ENCODE measurements around the gene PSG4. TPM values are rescaled to one million over a fixed set of nuclear protein-coding genes. Genes with fewer than 3 reads are reported as not detected.

PSG4 gene
- 0.47 and 1.2 TPM in 2 replicates for total RNA-seq

GRCh38 chr19:43205471-43206105 is at the start of gene PSG4:
PSG4 (minus strand) TSS chr19:43205638; CDS start chr19:43205536, 102 bp downstream.

GRCh38 chr19:43186311-43186935 is 19.0 kb downstream of the PSG4 start, which contains the start of gene PSG5:
PSG5 (minus strand) TSS chr19:43186536; CDS start chr19:43186405, 131 bp downstream.

Other genes starting within 250 kb of the PSG4 start
- gene PSG11, start 179.2 kb downstream of the PSG4 start, total RNA-seq = not detected in 2 replicates
- not detected in 2 replicates for gene PSG2, start 122.9 kb downstream of the PSG4 start, total RNA-seq
- 0.81 TPM in 1 of 2 replicates, not detected in the other for gene PSG5, start 19.1 kb downstream of the PSG4 start, total RNA-seq
- gene PSG9, start 63.9 kb upstream of the PSG4 start, total RNA-seq = 0.09 TPM in 1 of 2 replicates, not detected in the other
- 0.09 and 0.19 TPM in 2 replicates for gene CD177, start 148.0 kb upstream of the PSG4 start, total RNA-seq
- gene TEX101, start 209.3 kb upstream of the PSG4 start, total RNA-seq = not detected in 2 replicates

Measured in endothelial cell of coronary artery (primary cell).